ENCODE results near the gene RPL31.
"Not testable (repeated sequence)": the region's sequence is repeated elsewhere in the genome, so short reads cannot be mapped to it uniquely, and the experiment has no call there.

Gene RPL31

DNA sequence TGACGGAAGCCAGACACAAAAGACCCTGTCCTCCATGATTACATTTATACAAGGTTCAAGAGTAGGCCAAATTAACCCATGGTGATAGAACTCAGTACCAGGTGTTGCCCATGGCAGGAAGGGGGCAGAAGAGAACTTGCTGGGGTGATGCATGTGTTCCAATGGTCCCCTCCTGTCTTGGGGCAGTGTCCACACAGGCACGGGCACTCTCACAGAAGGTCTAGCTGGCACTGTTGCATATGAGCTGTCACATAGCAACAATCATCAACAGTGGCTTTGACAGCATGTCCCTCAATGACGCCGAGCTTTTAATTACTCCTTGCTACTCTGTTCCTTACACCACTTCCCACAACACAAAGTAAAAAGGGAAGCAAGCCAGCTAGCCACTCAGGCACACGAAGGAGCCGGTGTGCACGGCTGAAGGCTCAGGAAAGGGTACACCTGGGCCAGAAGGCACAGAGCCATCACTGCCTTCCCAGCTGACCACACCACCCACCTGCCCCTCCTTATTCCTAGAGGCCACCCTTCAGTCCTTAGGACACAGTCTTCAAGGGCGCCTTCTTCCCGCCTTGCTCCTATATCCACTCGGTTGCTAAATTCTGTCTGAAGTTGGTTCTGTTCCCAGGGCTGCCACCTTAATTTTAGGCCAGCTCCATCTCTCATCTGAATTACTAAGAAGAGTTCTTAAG, 28.9 kb downstream of the RPL31 start:
- DNase-seq, result no peak

DNA sequence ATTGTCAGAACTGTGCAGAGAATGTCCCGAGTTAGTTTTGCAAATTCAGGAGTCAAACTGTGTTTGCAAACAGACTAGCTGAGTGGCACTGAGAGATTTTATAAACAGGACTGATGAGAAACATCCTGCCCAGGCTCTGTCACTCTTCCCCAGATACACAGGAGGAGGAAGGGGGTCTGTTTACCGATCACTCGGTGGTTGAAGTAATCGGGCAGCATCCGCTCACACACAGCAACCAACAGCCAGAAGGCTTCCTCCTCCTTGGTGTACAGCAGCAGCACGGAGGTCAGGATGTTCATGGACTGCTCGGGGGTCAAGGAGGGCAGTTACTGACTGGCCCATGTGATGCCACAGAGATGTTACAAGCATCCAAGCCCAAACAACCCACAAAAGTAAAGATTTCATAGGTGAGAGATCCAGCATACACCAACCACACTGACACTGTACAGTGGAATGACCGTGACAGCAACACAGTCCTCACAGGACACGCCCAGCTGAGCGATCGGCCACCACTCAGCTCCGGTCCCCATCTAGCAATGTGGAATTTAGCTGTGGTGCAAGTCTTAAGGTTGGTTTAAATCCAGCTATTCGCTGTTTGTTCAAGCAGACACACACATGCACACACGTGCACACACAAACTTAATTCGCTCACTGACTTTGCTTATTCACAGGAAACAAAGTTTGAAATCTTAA, 30.1 kb downstream of the RPL31 start:
- no peak for DNase-seq

DNA sequence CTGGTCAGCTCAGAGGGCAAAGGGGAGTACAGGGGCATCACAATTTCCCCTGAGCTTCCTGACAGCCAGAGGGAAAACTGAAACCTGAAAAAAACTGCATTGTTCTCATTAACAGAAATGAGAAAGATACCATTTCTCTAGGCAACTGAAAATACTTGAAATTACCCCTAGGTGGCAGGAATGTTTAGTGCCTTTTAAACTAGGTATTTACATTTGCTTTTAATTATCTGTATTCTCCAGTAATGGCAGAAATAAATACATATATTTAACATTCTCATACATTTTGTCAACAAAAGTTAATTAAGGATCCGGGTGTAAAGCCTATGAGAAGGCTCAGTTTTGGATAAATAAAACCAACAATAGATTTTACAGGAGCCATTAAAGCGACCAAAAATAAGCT, 34.5 kb downstream of the RPL31 start:
- DNase-seq, result no peak

DNA sequence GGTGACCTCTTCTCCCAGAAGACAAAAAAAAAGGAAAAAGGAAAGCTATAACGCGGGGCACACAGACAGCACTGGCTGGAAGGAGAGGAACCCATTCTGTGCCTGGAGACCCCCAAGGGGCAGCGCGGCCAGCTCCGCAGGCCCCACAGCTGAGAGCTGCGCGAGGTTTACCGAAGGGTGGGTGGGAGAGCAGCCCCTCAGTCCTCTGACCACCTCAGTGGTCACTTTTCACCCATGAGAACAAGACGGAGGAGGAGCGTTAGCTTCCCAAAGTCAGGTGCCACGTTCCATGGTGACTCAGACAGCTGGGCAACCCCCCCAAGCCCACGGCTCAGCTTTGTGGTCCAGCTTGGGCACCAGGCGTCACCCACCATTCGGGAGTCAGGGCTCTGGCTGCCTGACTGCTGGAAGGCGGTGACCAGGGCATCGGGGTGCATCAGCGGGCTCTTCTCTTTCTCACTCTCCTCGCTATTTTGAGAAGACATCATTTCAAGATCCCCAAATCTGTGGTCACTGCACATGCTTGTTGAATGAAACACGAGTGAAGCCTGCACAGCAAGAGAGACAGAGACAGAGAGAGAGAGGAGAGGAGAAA, 35.2 kb downstream of the RPL31 start:
- no peak for DNase-seq

DNA sequence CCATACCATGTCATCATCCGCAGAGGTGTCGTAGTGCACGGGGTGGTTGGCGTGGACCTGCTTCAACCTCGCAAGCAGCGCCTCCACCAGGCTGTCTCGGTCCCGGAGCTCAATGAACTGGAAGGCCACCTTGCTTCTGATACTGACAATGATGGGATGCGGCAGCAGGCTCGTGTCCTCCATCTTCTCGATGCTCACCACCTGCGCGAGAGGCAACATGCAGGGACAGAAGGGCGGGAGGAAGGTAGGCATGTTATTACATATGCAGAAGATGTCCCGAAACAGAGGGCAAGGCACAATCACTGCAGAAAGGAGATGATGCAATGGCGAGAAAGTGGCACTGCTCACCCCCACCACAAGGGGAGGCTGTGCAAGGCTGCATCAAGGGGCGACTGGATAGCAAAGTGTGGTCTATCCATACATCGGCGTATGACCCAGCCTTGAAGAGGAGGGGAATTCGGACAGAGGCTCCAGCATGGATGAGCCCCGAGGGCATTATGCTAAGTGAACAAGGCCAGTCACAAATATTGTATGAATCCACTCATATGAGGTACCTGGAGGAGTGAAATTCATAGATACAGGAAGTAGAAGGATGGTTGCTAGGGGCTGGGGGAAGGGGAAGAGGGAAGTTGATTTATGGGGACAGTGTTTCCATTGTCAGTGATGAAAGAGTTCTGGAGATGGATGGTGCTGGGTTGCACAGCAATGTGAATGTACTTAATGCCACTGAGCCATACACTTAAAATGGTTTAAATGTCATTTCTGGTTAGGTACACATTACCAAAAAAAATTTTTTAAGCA, 36.6 kb downstream of the RPL31 start:
- DNase-seq, result no peak

DNA sequence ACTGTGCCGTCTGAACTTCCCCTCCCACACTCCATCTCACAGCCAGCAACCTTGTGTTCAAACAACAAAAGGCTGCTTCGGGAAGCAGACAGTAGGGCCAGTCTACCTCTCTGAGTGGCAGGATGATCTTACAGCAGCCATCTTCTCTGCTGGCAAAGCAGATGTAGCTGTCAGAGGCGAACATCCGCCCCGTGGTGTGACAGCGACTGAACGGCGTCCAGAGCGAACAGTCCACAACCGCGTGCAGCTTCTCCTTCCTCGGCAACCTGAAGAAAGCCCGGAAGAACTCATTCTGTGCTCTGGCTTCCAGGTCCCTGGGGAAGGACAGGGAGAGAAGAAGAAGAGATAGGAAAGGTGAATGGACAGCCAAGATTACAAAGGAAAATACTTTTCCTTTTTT, 38.0 kb downstream of the RPL31 start:
- DNase-seq, result no peak

DNA sequence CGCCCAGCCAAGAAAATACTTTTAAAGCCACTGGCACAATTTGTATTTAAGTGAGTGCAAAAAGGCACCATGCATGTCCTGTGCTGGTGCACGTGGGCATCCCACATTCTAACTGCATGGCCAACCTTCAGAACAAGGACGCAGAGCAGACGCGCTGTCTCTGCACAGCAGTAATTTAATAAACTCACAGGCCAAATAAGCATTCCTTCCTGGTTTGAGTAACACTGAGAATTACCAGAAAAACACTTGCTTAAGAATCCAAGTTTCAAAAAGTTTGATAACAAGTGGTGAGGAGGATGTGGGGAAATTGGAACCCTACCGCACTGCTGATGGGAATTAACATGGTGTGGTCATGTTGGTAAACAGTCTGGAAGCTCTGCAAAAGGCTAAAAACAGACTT, 38.7 kb downstream of the RPL31 start:
- no peak for DNase-seq

DNA sequence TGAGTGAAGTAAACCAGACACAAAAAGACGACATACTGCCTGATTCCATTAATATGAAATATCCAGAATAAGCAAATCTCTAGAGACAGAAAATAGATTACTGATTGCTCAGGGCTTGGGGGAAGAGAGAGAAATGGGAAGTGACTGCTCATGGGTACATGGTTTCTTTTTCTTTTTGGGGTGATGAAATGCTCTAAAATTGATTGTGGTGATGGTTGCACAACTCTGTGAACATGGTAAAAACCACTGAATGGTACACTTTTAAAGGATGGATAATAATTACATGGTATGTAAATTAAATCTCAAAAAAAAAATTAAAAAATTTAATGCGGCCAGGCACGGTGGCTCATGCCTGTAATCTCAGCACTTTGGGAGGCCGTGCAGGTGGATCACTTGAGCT, 39.3 kb downstream of the RPL31 start:
- DNase-seq, result no peak

DNA sequence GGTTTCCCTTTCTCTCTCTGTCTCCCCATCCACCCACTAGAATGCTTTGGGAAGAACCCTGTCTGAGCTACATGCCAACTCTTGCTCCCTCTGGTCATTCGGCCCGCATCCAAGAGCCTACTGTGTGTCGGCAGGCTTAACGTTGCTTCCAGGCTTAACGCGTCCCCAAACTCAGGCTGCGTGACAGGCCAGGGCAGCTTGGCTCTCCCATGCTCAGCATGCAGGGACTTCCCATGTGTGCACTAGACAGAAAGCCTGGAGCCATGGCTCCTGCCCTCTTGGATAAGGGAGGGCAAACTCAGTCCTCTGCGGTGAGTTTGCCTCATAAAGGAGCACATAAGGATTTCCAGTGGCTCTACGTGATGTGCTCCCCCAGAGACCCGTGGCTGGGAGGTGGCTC, 43.2 kb downstream of the RPL31 start:
- no peak for DNase-seq

DNA sequence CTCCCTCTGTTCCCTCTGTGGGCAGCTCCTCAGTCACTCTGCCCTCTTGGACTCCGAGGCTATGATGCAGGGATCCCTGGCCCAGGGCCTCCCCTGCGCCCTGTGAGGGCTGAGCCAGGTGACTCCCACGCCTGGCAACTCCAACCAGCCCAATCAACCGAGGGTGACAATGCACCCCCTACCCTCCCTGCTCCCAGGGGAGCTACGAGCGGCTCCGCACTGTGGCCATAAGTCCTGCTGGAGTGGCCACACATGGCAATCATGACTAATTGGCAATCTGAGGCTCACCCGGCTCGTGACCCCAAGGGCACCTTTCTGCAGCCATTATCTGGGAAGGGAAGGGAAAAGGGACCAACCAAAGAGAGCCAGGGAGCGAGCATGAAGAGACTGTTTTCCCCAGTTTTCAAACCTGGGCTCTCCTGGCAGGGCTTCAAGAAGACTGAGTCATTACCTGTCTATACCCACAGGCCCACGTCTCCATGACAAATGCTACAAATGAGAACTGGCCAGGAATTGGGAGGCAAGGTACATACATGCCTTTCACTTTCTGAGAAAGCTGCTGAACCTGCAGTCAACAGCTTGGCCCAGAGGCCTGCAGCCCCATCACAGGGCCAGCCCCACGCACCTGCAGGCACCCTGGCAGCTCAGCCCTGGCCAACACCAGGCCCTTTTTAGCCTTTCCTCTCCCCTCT, 45.1 kb downstream of the RPL31 start:
- no peak for DNase-seq

DNA sequence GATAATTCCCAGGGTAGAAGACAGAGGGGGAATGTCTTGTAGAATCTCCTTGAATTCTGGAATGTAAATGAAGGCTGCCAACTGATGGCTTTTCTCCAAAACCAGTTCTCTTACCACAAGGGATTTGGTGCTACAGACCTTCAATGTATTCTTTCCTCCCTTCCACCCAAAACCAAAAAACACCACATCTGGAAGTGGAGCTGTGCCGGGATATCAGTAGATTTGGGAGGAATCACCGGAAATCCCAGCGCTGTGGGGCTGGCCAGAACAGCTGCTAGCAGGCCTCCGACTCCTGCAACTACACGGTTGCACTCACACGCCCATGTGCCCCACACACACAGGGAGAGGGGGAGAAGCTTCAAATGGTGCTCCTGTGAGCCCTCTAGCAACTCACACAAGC, 45.7 kb downstream of the RPL31 start:
- DNase-seq, result no peak

DNA sequence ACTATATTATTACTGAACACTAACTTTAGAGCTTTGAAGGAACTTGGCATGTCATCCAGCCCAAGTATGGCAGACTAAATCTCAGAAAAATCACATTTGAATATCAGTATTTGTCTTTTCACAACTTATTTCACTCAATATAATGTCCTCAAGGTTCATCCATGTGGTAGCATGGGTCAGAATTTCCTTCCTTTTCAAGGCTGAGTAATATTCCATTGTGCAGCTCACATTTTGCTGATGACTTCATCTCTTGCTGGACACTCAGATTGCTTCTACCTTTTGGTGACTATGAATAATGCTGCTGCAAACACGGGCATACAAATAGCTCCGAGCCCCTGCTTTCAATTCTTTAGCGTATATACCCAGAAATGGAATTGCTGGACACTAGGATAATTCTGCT, 46.7 kb downstream of the RPL31 start:
- no peak for DNase-seq

DNA sequence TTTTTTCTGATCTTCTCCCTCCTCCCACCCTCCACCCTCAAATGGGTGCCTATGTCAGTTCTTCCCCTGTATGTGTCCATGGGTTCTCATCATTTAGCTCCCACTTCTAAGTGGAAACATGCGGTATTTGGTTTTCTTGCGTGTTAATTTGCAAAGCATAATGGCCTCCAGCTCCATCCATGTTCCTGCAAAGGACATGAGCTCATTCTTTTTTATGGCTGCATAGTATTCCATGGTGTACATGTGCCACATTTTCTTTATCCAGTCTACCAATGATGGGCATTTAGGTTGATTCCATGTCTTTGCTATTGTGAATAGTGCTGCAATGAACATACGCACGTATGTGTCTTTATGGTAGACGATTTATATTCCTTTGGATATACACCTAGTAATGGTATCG, 48.8 kb downstream of the RPL31 start:
- not testable (repeated sequence) for DNase-seq

DNA sequence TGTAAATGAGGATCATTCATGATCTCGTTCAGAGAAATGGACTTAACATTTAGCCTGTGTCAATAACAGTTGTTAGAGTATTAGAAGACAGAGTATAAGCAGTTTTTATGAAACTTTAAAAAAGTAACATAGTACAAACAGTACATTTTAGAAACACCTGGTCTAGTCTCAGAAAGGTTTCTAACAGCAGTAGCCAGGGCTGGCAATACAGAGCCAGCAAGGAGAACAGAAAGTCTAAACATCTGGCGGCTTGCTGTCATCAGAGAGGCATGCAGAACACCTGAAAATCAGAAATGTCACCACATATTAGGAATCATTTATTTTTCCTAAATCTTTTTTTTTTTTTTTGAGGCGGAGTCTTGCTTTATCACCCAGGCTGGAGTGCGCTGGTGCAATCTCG, 50.1 kb downstream of the RPL31 start:
- no peak for DNase-seq

DNA sequence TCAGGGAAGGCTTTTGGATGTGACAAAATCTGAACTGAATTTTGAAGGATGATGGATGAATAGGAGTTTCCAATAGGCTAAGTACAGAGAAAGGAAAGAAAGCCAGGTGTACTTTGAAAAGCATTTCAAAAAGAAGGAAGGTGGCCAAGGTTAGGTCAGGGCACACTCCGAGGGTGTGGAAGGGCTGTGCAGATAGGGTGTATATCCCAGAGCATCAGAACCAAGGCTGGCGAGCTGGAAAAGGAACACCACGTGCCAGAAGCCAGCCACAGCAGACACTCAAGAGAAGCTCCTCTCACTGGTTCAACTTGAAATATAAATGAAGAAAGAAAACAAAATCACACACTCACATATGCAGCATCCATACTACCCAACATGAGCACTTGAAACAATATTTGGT, 51.0 kb downstream of the RPL31 start:
- no peak for DNase-seq
